ENCODE data around the gene PKD1. TPM values are rescaled to one million over a fixed set of nuclear protein-coding genes. Genes with fewer than 3 reads are reported as not detected.

The PKD1 gene
- total RNA-seq, 1 donor from 2014 or later: 628 TPM

DNA sequence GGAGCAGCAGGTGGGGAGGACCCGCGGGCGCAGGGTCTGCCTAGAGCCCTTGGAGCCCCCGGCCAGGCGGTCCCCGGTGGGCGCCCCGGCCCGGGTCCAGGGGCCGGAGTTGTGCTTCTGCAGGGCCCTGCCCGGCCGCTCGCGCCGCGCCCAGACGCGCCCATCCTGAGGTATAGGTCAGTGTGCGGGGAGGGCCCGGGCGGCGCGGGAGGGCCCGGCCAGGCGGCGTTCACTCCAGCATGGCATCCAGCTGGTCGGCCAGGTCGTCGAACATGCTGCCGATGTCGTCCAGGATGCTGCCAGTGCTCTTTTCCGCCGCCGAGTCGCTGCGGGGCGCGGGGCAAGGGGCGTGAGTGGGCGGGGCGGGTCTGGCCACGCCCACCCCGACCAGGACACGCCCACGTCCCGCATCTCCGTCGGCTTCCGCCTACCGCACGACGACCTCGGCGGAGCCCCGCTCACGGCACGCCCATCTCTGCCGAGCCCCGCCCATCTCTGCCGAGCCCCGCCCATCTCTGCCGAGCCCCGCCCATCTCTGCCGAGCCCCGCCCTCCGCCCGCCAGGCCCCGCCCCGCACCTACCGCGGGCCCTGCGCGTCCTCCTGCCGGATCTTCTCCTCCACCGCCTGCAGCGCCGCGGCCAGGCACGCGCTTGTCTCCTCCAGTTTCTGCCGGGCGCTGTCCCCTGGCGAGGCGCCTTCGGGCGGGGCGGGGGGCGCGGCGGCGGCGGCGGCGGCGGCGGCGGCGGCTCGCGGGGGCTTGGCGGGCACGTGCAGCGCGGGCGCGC, 42.8 kb upstream of the PKD1 start:
- H3K36me3 Mint-ChIP-seq (ENCODE audit: unreplicated experiment): no peaks in the 10 kb centered on the region
- no peak overlapping the region for H3K27ac Mint-ChIP-seq (ENCODE audit: unreplicated experiment)
- peaks cover 1% of the 10 kb centered on the region for H3K4me1 Mint-ChIP-seq (ENCODE audit: low read depth, unreplicated experiment)
- H3K9me3 Mint-ChIP-seq (ENCODE audit: unreplicated experiment): peaks cover 3% of the 10 kb centered on the region
- peak; percentile 61 for DNase-seq
- no peak overlapping the region for H3K4me3 Mint-ChIP-seq (ENCODE audit: unreplicated experiment)
- TF ChIP-seq, protein P1, sequence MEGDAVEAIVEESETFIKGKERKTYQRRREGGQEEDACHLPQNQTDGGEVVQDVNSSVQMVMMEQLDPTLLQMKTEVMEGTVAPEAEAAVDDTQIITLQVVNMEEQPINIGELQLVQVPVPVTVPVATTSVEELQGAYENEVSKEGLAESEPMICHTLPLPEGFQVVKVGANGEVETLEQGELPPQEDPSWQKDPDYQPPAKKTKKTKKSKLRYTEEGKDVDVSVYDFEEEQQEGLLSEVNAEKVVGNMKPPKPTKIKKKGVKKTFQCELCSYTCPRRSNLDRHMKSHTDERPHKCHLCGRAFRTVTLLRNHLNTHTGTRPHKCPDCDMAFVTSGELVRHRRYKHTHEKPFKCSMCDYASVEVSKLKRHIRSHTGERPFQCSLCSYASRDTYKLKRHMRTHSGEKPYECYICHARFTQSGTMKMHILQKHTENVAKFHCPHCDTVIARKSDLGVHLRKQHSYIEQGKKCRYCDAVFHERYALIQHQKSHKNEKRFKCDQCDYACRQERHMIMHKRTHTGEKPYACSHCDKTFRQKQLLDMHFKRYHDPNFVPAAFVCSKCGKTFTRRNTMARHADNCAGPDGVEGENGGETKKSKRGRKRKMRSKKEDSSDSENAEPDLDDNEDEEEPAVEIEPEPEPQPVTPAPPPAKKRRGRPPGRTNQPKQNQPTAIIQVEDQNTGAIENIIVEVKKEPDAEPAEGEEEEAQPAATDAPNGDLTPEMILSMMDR (IDR thresholded peaks at IDR 0.05; ENCODE audit: partially characterized antibody, unreplicated experiment): no peak
- no peaks in the 10 kb centered on the region for H3K27me3 Mint-ChIP-seq (ENCODE audit: unreplicated experiment)

DNA sequence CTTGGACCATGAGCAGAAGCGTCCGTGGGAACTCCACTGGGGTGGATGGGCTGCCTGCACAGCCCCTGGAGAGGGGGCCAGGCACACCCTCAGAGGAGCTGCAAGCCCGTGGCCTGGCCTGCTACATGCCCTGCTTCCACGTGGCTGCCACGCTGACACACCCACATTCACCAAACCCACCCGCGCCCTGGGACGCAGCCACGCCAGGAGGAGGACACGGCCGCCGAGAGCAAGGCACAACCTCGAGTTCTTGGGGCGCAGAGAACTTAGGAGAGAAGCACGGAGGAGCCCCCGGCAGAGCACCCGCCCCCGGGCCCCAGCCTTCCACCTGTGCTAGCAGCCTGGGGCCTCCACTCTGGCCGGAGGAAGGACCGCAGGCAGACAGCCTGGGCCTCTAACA, 41.9 kb upstream of the PKD1 start:
- H3K27ac Mint-ChIP-seq (ENCODE audit: unreplicated experiment): no peak overlapping the region
- no peak overlapping the region for H3K4me3 Mint-ChIP-seq (ENCODE audit: unreplicated experiment)
- peaks cover 1% of the 10 kb centered on the region for H3K4me1 Mint-ChIP-seq (ENCODE audit: low read depth, unreplicated experiment)
- H3K9me3 Mint-ChIP-seq (ENCODE audit: unreplicated experiment): peaks cover 3% of the 10 kb centered on the region
- no peak for DNase-seq
- TF ChIP-seq, protein P1 (IDR thresholded peaks at IDR 0.05; ENCODE audit: partially characterized antibody, unreplicated experiment): no peak
- no peaks in the 10 kb centered on the region for H3K27me3 Mint-ChIP-seq (ENCODE audit: unreplicated experiment)
- no peaks in the 10 kb centered on the region for H3K36me3 Mint-ChIP-seq (ENCODE audit: unreplicated experiment)

DNA sequence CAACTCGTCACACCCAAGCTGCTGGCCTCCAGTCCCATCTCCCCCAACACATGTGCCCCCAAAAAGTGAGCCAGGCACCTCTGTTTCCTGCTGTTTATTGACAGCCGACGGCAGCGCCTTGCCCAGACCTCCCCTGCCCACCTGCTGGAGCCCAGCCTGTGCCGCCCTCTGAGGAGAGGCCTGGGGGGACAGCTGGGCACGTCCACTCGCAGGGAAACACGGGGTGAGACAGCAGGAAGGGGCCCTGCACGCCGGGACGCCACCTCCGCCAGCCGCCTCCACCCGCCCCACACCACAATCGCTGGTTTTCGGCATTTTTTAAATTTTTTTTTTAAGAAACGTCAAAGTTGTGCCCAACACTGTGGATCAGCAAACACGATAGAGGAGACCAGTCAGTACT, 41.4 kb upstream of the PKD1 start:
- no peak for DNase-seq
- H3K9me3 Mint-ChIP-seq (ENCODE audit: unreplicated experiment): peaks cover 3% of the 10 kb centered on the region
- no peaks in the 10 kb centered on the region for H3K36me3 Mint-ChIP-seq (ENCODE audit: unreplicated experiment)
- H3K27ac Mint-ChIP-seq (ENCODE audit: unreplicated experiment): no peak overlapping the region
- TF ChIP-seq, protein P1 (IDR thresholded peaks at IDR 0.05; ENCODE audit: partially characterized antibody, unreplicated experiment): no peak
- H3K27me3 Mint-ChIP-seq (ENCODE audit: unreplicated experiment): no peaks in the 10 kb centered on the region
- peaks cover 1% of the 10 kb centered on the region for H3K4me1 Mint-ChIP-seq (ENCODE audit: low read depth, unreplicated experiment)
- H3K4me3 Mint-ChIP-seq (ENCODE audit: unreplicated experiment): no peak overlapping the region

DNA sequence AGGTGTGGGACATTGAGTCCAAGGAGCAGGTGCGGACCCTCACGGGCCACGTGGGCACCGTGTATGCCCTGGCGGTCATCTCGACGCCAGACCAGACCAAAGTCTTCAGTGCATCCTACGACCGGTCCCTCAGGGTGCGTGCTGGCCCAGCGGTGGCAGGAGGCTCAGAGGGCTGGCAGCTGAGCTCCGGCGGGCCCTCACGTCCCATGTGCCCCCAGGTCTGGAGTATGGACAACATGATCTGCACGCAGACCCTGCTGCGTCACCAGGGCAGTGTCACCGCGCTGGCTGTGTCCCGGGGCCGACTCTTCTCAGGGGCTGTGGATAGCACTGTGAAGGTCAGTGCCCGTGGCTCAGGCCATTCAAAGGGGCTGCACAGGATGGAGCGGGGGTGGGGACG, 40.3 kb upstream of the PKD1 start:
- Mint-ChIP-seq H3K4me3 (ENCODE audit: unreplicated experiment) (no peak overlapping the region), H3K9me3 (ENCODE audit: unreplicated experiment) (no peaks in the 10 kb centered on the region), H3K27me3 (ENCODE audit: unreplicated experiment) (peaks cover 2% of the 10 kb centered on the region), H3K4me1 (ENCODE audit: low read depth, unreplicated experiment) (no peaks in the 10 kb centered on the region), H3K27ac (ENCODE audit: unreplicated experiment) (no peak overlapping the region), H3K36me3 (ENCODE audit: unreplicated experiment) (no peaks in the 10 kb centered on the region)
- no peak for DNase-seq
- TF ChIP-seq, protein P1 (IDR thresholded peaks at IDR 0.05; ENCODE audit: partially characterized antibody, unreplicated experiment): no peak

DNA sequence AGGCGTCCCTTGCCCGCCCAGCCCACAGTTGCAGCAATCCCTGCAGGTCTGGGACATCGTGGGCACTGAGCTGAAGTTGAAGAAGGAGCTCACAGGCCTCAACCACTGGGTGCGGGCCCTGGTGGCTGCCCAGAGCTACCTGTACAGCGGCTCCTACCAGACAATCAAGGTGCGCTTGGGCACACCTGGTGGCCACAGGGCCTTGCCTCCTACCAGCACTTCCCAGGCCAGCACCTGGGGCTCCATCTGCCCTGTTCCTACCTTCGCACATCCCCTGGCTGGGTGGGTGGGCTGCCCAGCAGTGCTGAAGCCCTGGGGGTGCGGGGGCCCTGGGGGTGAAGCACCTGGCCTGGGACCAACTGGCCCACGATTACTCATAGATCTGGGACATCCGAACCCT, 39.8 kb upstream of the PKD1 start:
- no peaks in the 10 kb centered on the region for H3K9me3 Mint-ChIP-seq (ENCODE audit: unreplicated experiment)
- no peak overlapping the region for H3K4me3 Mint-ChIP-seq (ENCODE audit: unreplicated experiment)

More for the DNA sequence above, 39.8 kb upstream of the PKD1 start:
- DNase-seq: no peak
- no peak overlapping the region for H3K27ac Mint-ChIP-seq (ENCODE audit: unreplicated experiment)
- TF ChIP-seq, protein P1 (IDR thresholded peaks at IDR 0.05; ENCODE audit: partially characterized antibody, unreplicated experiment): no peak
- H3K36me3 Mint-ChIP-seq (ENCODE audit: unreplicated experiment): no peaks in the 10 kb centered on the region
- peaks cover 2% of the 10 kb centered on the region for H3K27me3 Mint-ChIP-seq (ENCODE audit: unreplicated experiment)
- no peaks in the 10 kb centered on the region for H3K4me1 Mint-ChIP-seq (ENCODE audit: low read depth, unreplicated experiment)
